ENCODE data around the gene PTGFRN.

The PTGFRN gene

GRCh38 chr1:117017062-117017461 lies 107.3 kb downstream of the PTGFRN start:
- DNase-seq (ENCODE audit: low read depth), result no peak
- H3K4me3 ChIP-seq (ENCODE audit: low read depth, low read length), result no peak overlapping the region

DNA sequence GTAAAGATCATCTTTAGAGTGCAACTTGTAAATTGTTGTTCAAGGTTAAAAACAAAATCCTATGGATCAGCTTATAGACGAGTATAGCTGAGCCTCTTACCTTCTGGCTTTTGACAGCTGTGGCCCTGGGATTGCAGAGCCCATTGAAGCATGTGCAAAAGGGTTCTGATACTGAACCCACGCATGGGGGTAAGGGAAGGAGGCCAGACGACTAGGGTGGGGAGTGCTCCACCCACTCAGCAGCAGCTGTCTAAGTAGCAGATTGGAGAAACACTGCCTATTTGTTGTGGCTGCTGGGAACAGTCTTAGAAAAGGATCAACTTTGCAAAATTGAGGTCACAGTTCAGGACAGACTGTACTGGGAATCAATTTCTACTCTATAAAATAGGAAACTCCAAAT lies 107.9 kb downstream of the PTGFRN start:
- DNase-seq (ENCODE audit: low read depth), result peak; percentile 67
- no peak overlapping the region for H3K4me3 ChIP-seq (ENCODE audit: low read depth, low read length)

GRCh38 chr1:117020526-117021156 lies 110.9 kb downstream of the PTGFRN start:
- no peak for DNase-seq (ENCODE audit: low read depth)
- H3K4me3 ChIP-seq (ENCODE audit: low read depth, low read length), result no peak overlapping the region

GRCh38 chr1:117022114-117022513 lies 112.4 kb downstream of the PTGFRN start:
- no peak for DNase-seq (ENCODE audit: low read depth)
- no peak overlapping the region for H3K4me3 ChIP-seq (ENCODE audit: low read depth, low read length)

- H3K4me3 ChIP-seq (ENCODE audit: low read depth, low read length), result no peak overlapping the region
- no peak for DNase-seq (ENCODE audit: low read depth)
Measured at GRCh38 chr1:117025568-117025967, 115.9 kb downstream of the PTGFRN start.

DNA sequence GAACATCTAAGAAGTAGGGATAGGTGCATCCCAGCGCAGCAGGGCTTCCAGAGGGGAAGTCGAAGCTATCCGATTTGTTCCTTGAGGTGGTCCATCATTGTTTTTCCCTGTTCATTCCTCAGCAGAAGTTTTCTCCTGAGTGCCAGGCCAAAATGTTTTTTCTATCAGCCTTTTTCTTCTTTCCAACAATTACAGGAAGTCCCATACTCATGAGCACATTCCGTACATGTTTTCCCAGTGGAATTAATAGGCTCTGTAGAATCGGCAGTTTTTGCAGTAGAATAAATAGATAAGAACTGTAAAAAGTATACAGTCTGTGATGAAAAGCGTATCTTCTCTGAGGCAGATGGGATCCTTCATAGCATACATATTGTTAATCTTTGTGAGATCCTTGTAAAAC lies 116.6 kb downstream of the PTGFRN start:
- peak; percentile 38 for DNase-seq (ENCODE audit: low read depth)
- H3K4me3 ChIP-seq (ENCODE audit: low read depth, low read length), result no peak overlapping the region

GRCh38 chr1:117029685-117030084 lies 120.0 kb downstream of the PTGFRN start:
- no peak for DNase-seq (ENCODE audit: low read depth)
- H3K4me3 ChIP-seq (ENCODE audit: low read depth, low read length), result no peak overlapping the region

DNA sequence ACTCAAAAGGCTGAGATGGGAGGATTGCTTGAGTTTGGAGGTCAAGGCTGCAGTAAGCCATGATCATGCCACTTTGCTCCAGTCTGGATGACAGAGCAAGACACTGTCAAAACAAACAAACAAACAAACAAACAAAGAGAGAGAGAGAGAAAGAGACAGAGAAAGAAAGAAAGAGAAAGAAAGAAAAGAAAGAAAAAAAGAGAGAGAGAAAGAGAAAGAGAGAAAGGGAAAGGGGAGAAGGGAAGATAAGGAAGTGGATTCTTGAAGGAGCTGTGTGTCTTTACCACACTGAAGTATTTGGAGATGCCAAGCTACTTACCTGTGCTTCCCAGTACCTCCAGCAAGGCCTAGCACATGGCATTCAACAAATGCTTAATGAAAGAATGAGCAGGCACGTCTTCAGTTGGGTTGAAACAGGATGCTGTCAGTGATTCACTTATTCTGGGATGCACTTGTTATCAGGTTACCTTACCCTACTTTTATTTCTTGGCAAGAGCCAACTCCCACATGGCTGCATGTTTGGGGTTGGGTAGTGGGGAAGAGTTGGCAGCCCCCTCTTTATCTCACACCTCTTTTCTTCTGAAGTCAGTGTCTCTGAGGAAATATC lies 120.7 kb downstream of the PTGFRN start:
- H3K4me3 ChIP-seq (ENCODE audit: low read depth, low read length), result no peak overlapping the region
- no peak for DNase-seq (ENCODE audit: low read depth)

DNA sequence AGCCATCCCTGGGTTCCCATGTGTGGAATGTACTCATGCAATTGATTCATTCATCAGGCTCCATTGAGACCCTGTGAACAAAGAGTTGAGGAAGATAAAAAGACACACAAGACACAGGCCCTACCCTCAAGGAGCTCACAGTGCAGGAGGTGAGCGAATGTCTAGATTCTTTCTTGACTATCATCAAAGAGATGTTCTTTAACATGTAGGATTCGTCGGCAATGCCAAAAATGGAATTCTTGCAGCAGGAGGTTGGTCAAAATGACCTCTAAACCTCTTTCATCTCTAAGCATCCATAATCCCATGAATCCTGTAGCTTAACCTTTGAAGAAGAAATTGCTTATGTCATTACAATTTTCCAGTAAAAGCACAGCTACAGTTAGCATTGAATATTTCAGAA lies 122.5 kb downstream of the PTGFRN start:
- DNase-seq (ENCODE audit: low read depth), result no peak
- H3K4me3 ChIP-seq (ENCODE audit: low read depth, low read length), result no peak overlapping the region

- no peak overlapping the region for H3K4me3 ChIP-seq (ENCODE audit: low read depth, low read length)
- no peak for DNase-seq (ENCODE audit: low read depth)
Measured at GRCh38 chr1:117032681-117033539, 123.2 kb downstream of the PTGFRN start.

DNA sequence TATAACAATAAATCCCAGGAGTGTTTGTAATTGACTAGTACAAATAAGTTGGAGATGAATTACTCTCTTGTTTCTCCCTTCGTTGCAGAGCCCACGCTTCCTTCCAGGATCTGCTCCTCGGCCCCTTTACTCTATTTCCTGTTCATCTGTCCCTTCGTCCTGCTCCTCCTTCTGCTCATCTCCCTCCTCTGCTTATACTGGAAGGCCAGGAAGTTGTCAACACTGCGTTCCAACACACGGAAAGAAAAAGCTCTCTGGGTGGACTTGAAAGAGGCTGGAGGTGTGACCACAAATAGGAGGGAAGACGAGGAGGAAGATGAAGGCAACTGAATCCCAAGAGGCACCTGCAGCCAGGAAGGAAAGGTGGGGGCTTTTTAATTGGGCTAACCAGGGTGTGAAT lies 124.1 kb downstream of the PTGFRN start:
- no peak overlapping the region for H3K4me3 ChIP-seq (ENCODE audit: low read depth, low read length)
- no peak for DNase-seq (ENCODE audit: low read depth)

DNA sequence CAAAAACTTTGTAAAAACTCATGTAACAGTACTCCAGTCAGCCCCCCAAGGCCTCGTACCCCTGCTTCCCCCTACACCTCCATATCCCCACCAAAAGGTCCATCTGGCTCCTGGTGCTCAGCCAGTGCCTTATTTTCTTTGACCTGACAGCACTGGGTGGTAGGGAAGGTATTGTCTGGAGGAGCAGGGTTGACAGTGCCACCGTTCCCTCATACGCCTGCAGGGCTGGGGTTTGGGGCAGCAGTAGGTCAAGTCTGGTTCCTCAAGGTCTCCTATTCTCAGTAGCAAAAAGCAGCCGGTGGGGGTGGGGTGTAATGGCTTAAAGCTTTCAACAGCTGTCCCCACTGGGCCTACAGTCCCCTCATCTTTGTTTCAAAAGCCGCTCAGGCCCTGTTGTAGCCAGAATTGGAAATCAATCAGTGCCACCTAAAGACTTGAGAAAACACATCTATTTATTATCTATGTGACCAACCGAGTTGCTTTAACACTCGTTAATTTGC lies 125.1 kb downstream of the PTGFRN start:
- no peak overlapping the region for H3K4me3 ChIP-seq (ENCODE audit: low read depth, low read length)
- DNase-seq (ENCODE audit: low read depth), result no peak

DNA sequence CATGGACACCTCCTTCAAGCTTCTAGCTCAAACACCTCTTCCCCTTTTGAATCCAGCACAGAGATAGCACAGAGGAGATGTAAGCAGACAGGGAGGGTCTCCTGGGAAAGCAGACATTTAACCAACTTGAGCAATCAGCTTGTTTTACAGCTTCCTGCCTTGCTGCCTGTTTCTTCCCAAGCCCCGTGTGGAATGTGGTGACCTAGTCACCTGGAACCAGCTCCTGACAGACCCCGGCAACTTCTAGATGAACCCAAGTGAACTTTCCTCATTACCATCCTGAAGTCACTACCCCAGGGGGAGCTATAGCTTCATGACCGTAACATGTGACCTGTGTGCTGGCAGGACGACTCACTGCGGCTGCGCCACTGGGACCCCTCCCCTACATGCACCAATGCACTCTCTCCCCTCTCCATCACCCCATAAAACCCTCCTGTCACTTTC lies 126.3 kb downstream of the PTGFRN start:
- H3K4me3 ChIP-seq (ENCODE audit: low read depth, low read length), result no peak overlapping the region
- DNase-seq (ENCODE audit: low read depth), result peak; percentile 57

DNA sequence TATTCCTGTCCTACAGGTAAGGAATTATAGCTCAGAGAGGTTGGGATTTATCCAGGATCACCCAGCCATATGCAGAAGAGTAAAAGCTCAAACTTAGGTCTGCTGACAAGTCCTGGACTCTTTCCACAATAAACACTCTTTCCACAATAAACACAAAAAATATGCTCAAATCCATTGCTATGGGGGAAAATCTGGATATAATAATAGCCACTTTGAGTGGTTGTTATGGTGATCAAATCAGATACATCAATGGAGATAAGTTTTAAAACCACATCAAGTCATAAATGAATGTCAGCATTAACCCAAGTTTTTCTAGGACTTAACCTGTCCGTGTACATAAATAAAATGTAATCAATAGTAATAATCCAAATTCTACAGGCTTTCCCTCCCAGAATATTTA lies 128.1 kb downstream of the PTGFRN start:
- no peak for DNase-seq (ENCODE audit: low read depth)
- no peak overlapping the region for H3K4me3 ChIP-seq (ENCODE audit: low read depth, low read length)

DNA sequence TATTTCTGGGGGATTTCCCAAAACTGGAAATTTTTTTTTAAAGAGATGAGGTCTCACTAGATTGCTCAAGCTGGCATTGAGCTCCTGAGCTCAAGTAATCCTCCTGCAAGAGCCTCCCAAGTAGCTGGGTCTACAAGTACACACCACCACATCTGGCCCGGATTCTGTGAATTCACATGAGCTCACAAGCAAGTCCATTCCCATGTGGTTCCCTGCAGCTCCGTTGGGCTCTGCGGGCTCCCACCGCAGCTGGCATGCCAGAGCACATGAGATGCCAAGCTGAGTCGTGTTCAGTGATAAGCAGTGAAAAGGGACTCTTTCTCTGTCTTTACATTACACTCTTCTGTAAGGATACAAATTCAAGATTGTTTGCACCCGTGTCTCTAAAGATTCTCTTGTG lies 128.5 kb downstream of the PTGFRN start:
- no peak overlapping the region for H3K4me3 ChIP-seq (ENCODE audit: low read depth, low read length)
- DNase-seq (ENCODE audit: low read depth), result no peak

Measured in skeletal muscle cell (primary cell).